ENCODE data around the gene SFI1. TPM values are rescaled to one million over a fixed set of nuclear protein-coding genes. Genes with fewer than 3 reads are reported as not detected.

The SFI1 gene
- total RNA-seq, 1 donor from 2014 or later = 22.5 TPM

GRCh38 chr22:31662668-31663037 is 166.3 kb downstream of the SFI1 start:
- no peak for DNase-seq (ENCODE audit: low spot score)

Small RNA genes within 50 kb of the gene (microRNA-seq; reads per million reads assigned to microRNA genes)
- 2.2 reads per million for gene MIR7109 (ENCODE audit: borderline number of aligned reads)

Other genes starting within 250 kb of the SFI1 start
- 19.8 TPM for gene PIK3IP1, start 204.0 kb upstream of the SFI1 start, total RNA-seq
- gene PATZ1, start 150.2 kb upstream of the SFI1 start, total RNA-seq = 13.3 TPM
- gene DRG1, start 96.9 kb upstream of the SFI1 start, total RNA-seq = 64.7 TPM
- 23.8 TPM for gene EIF4ENIF1, start 6.7 kb upstream of the SFI1 start, total RNA-seq
- 138 TPM for gene PISD, start 165.7 kb downstream of the SFI1 start, total RNA-seq